A549 (cell line): Measurements from ENCODE around the gene YAF2. TPM values are rescaled to one million over a fixed set of nuclear protein-coding genes. Genes with fewer than 3 reads are reported as not detected.

Source experiments
- ATAC-seq, 2 experiments: fragments of 200-7000 bp in 1 of 2; fragments of >200 bp in 1 of 2; cut with Nextera tagmentation in 1 of 2; cut with Tn5 transposase in 1 of 2; 3 replicates each; pipeline versions ENCODE4 v1.8.0 to v1.9.1; 2018 to 2020; ENCODE audit warnings: mild to moderate bottlenecking in 1 of 2, moderate library complexity in 1 of 2
- CTCF ChIA-PET: fragments of 300-600 bp; sonication (Branson Sonifier 250); formaldehyde crosslinking; extraction: SDS; loops from one replicate; lab custom pipeline; 2021; ENCODE audit warnings: antibody characterized with exemption, inconsistent platforms; lab: Yijun Ruan, JAX
- POLR2A ChIA-PET: fragments of 350-600 bp; formaldehyde crosslinking; extraction: SDS; loops from one replicate; lab custom pipeline; 2021; ENCODE audit warnings: antibody characterized with exemption, inconsistent platforms; lab: Yijun Ruan, JAX
- DNase-seq, 2 experiments: peaks; one replicate each; pipeline versions ENCODE4 v3.0.0 to v3.0.0-alpha.2; 2011 to 2016; ENCODE audit warnings: low read depth in 1 of 2, low spot score in 1 of 2
- FAIRE-seq: peaks from 2 replicates; lab custom pipeline; 2011; peaks lifted over from hg19 to GRCh38; lab: Jason Lieb, UNC
- H3K27ac ChIP-seq, 2 experiments: fragments of >200 bp; sonication (Bioruptor Twin); formaldehyde crosslinking; 3 replicates each; pipeline ENCODE4 v1.5.1; 2016 to 2017
- H3K4me1 ChIP-seq: fragments of >200 bp; sonication (Bioruptor Twin); formaldehyde crosslinking; 3 replicates; pipeline ENCODE4 v1.6.1; 2016
- H3K4me2 ChIP-seq: fragments of >200 bp; sonication (Bioruptor Twin); formaldehyde crosslinking; 3 replicates; pipeline ENCODE4 v1.6.1; 2016
- H3K4me3 ChIP-seq: fragments of >200 bp; sonication (Bioruptor Twin); formaldehyde crosslinking; 3 replicates; pipeline ENCODE4 v1.5.1; 2016
- H3K9me3 ChIP-seq: fragments of >200 bp; sonication (Bioruptor Twin); formaldehyde crosslinking; 3 replicates; pipeline ENCODE4 v1.6.1; 2016
- CEBPB ChIP-seq, 2 experiments: fragments of >200 bp in 1 of 2; sonication (Bioruptor Twin) in 1 of 2; formaldehyde crosslinking in 1 of 2; IDR thresholded peaks; 2 replicates each; pipeline ENCODE4 v1.6.1; 2012 to 2016
- EHF ChIP-seq: fragments of 250-450 bp; sonication (Bioruptor Pico); IDR thresholded peaks from 2 replicates; pipeline ENCODE4 v1.5.0; 2020; ENCODE audit warnings: mild to moderate bottlenecking
- EP300 ChIP-seq, 2 experiments: fragments of >200 bp; sonication (Bioruptor Twin); formaldehyde crosslinking; IDR thresholded peaks; 2 replicates in 1 of 2; 3 replicates in 1 of 2; pipeline ENCODE4 v1.6.1; 2016 to 2017
- FOSB ChIP-seq: fragments of 250-450 bp; sonication (Bioruptor Pico); IDR thresholded peaks from 2 replicates; pipeline ENCODE4 v1.5.0; 2020; ENCODE audit warnings: mild to moderate bottlenecking, moderate library complexity
- FOSL2 ChIP-seq, 2 experiments: fragments of 450-650 bp in 1 of 2; fragments of >200 bp in 1 of 2; sonication (Bioruptor Twin) in 1 of 2; formaldehyde crosslinking; IDR thresholded peaks; 2 replicates each; pipeline versions ENCODE4 v1.5.0 to v1.6.1; 2016 to 2020; ENCODE audit warnings: mild to moderate bottlenecking in 1 of 2, moderate library complexity in 1 of 2
- FOXS1 ChIP-seq: fragments of 250-450 bp; sonication (Bioruptor Pico); IDR thresholded peaks from 2 replicates; pipeline ENCODE4 v1.5.0; 2020; ENCODE audit warnings: mild to moderate bottlenecking, moderate library complexity
- HEYL ChIP-seq: fragments of 250-450 bp; sonication (Bioruptor Pico); IDR thresholded peaks from 2 replicates; pipeline ENCODE4 v1.8.0; 2021; ENCODE audit warnings: mild to moderate bottlenecking, moderate library complexity
- HMGXB4 ChIP-seq: fragments of 250-450 bp; sonication (Bioruptor Pico); IDR thresholded peaks from 2 replicates; pipeline ENCODE4 v1.5.0; 2021; ENCODE audit warnings: mild to moderate bottlenecking, moderate library complexity, borderline replicate concordance
- HOXA7 ChIP-seq: fragments of 250-450 bp; sonication (Bioruptor Pico); IDR thresholded peaks from 2 replicates; pipeline ENCODE4 v1.5.0; 2020; ENCODE audit warnings: mild to moderate bottlenecking, moderate library complexity
- JUN ChIP-seq, 2 experiments: fragments of >200 bp; sonication (Bioruptor Twin); formaldehyde crosslinking; IDR thresholded peaks; 2 replicates in 1 of 2; 3 replicates in 1 of 2; pipeline ENCODE4 v1.6.1; 2016 to 2017
- KDM1A ChIP-seq: fragments of 200-600 bp; sonication (generic); IDR thresholded peaks from 2 replicates; pipeline ENCODE4 v1.6.1; 2016; ENCODE audit warnings: low read depth, mild to moderate bottlenecking
- MAFK ChIP-seq: fragments of 450-650 bp; IDR thresholded peaks from 2 replicates; pipeline ENCODE4 v1.6.1; 2014; ENCODE audit not compliant: partially characterized antibody
- NR3C1 ChIP-seq: fragments of >200 bp; sonication (Bioruptor Twin); formaldehyde crosslinking; IDR thresholded peaks from 3 replicates; pipeline ENCODE4 v1.6.1; 2017
- PBX3 ChIP-seq: IDR thresholded peaks from 2 replicates; pipeline ENCODE4 v1.6.1; 2012
- RNF2 ChIP-seq: fragments of 200-600 bp; sonication (generic); IDR thresholded peaks from 2 replicates; pipeline ENCODE4 v1.6.1; 2016; ENCODE audit warnings: low read depth, mild to moderate bottlenecking, antibody characterized with exemption, moderate library complexity, borderline replicate concordance
- SMC3 ChIP-seq: fragments of >200 bp; sonication (Bioruptor Twin); formaldehyde crosslinking; IDR thresholded peaks from 3 replicates; pipeline ENCODE4 v1.6.1; 2018; ENCODE audit warnings: inconsistent platforms
- SREBF2 ChIP-seq: fragments of 450-650 bp; IDR thresholded peaks from 2 replicates; pipeline ENCODE4 v1.6.1; 2014; ENCODE audit warnings: mild to moderate bottlenecking, moderate library complexity
- TFCP2L1 ChIP-seq: fragments of 250-450 bp; sonication (Bioruptor Pico); IDR thresholded peaks from 2 replicates; pipeline ENCODE4 v1.5.0; 2021; ENCODE audit warnings: mild to moderate bottlenecking
- TP53 ChIP-seq: fragments of 250-450 bp; sonication (Bioruptor Pico); IDR thresholded peaks from 2 replicates; pipeline ENCODE4 v1.5.0; 2021; ENCODE audit warnings: mild to moderate bottlenecking, moderate library complexity
- ZFP36 ChIP-seq: fragments of 450-650 bp; IDR thresholded peaks from 2 replicates; pipeline ENCODE4 v1.6.1; 2014; ENCODE audit warnings: borderline replicate concordance; ENCODE audit not compliant: partially characterized antibody
- ZNF302 ChIP-seq: fragments of 250-450 bp; sonication (Bioruptor Pico); IDR thresholded peaks from 2 replicates; pipeline ENCODE4 v1.9.0; 2021; ENCODE audit warnings: inconsistent platforms, mild to moderate bottlenecking, moderate library complexity
- WGBS: methylation state at CpG from one replicate; pipeline ENCODE4 v1.1.6; 2017; ENCODE audit errors: missing lambda C conversion rate; 5-methylcytosine and 5-hydroxymethylcytosine counted together
- polyA plus RNA-seq, 4 experiments: library from polyadenylated mRNA; depleted of rRNA in 3 of 4; stranded (reverse); fragments of >200 nt; fragmentation: RNase III in 1 of 4; extraction: RNeasy Plus Mini Kit Qiagen cat#74134 plus additional on column Dnase treatment in 1 of 4; gene quantifications; 2 replicates in 3 of 4; 3 replicates in 1 of 4; pipeline ENCODE4 v1.2.3, GENCODE V29; 2011 to 2017
- TF ChIP-seq, protein P1 (sequence below): fragments of 200-600 bp; sonication (generic); IDR thresholded peaks from 2 replicates; pipeline ENCODE4 v1.6.1; 2016; ENCODE audit warnings: antibody characterized with exemption, mild to moderate bottlenecking, moderate library complexity

Gene YAF2
- polyA plus RNA-seq, 2 of the 4 experiments (the other 2 are of a cell fraction): 21.5 to 49.2 TPM

DNA sequence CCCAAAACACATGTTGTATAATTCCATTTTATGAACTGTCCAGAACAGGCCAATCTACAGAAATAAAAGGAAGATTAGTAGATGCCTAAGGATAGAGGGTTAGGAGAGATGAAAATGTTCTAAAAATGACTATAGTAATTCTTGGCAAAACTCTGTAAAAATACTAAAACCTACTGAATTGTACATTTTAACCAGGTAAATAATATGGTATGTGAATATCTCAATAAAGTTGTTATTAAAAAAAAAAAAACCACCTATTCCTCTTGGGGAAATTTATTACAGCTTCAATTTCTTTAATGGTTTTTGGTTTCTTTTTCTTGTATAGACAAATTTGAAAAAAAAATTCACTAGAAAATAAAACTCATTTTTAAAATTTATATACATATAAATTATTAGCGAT is 33.2 kb downstream of the YAF2 start:
- CTCF ChIA-PET: interaction anchor here (0.6 to 0.8 kb wide), 3 partner anchors 11 to 610 kb away, joined by 3 to 4 read pairs (median 3); no protein-coding TSS in a partner anchor
- FAIRE-seq: no peak
- POLR2A ChIA-PET: no interaction called here
- no peaks in the 10 kb centered on the region for H3K4me1 ChIP-seq
- no peak for ATAC-seq
- H3K9me3 ChIP-seq: no peaks in the 10 kb centered on the region
- H3K27ac ChIP-seq: no peak overlapping the region
- H3K4me2 ChIP-seq: no peak overlapping the region
- TF ChIP-seq CEBPB (IDR thresholded peaks at IDR 0.05) (no peak), EP300 (IDR thresholded peaks at IDR 0.05) (no peak), HOXA7 (CRISPR knock-in tag) (no peak), ZNF302 (no peak), HMGXB4 (CRISPR knock-in tag) (no peak), HEYL (CRISPR knock-in tag) (no peak), PBX3 (no peak), EHF (CRISPR knock-in tag) (no peak), NR3C1 (no peak), SREBF2 (no peak), SMC3 (no peak), FOSL2 (IDR thresholded peaks at IDR 0.05) (no peak), FOSL2 (CRISPR knock-in tag; IDR thresholded peaks at IDR 0.05) (no peak), TP53 (CRISPR knock-in tag) (no peak), JUN (IDR thresholded peaks at IDR 0.05) (no peak), ZFP36 (no peak), FOSB (CRISPR knock-in tag) (no peak)
- TF ChIP-seq, protein P1, sequence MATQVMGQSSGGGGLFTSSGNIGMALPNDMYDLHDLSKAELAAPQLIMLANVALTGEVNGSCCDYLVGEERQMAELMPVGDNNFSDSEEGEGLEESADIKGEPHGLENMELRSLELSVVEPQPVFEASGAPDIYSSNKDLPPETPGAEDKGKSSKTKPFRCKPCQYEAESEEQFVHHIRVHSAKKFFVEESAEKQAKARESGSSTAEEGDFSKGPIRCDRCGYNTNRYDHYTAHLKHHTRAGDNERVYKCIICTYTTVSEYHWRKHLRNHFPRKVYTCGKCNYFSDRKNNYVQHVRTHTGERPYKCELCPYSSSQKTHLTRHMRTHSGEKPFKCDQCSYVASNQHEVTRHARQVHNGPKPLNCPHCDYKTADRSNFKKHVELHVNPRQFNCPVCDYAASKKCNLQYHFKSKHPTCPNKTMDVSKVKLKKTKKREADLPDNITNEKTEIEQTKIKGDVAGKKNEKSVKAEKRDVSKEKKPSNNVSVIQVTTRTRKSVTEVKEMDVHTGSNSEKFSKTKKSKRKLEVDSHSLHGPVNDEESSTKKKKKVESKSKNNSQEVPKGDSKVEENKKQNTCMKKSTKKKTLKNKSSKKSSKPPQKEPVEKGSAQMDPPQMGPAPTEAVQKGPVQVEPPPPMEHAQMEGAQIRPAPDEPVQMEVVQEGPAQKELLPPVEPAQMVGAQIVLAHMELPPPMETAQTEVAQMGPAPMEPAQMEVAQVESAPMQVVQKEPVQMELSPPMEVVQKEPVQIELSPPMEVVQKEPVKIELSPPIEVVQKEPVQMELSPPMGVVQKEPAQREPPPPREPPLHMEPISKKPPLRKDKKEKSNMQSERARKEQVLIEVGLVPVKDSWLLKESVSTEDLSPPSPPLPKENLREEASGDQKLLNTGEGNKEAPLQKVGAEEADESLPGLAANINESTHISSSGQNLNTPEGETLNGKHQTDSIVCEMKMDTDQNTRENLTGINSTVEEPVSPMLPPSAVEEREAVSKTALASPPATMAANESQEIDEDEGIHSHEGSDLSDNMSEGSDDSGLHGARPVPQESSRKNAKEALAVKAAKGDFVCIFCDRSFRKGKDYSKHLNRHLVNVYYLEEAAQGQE: no peak
- 95% methylated on average over 1 of the region's 1 CpG for WGBS
- DNase-seq: no peak
- no peak overlapping the region for H3K4me3 ChIP-seq

- ChIA-PET CTCF (no interaction called here), POLR2A (no interaction called here)
- Histone ChIP-seq H3K4me2 (no peak overlapping the region), H3K4me1 (no peaks in the 10 kb centered on the region), H3K4me3 (no peak overlapping the region), H3K27ac (no peak overlapping the region), H3K9me3 (no peaks in the 10 kb centered on the region)
- no peak for DNase-seq
- 91% methylated on average over 1 of the region's 1 CpG for WGBS
- no peak for ATAC-seq
- no peak for FAIRE-seq
- TF ChIP-seq HMGXB4 (CRISPR knock-in tag): no peak
- TF ChIP-seq FOSB (CRISPR knock-in tag): no peak
- no peak for TF ChIP-seq TFCP2L1 (CRISPR knock-in tag)
- TF ChIP-seq KDM1A: no peak
- no peak for TF ChIP-seq MAFK
- no peak for TF ChIP-seq RNF2
- TF ChIP-seq TP53 (CRISPR knock-in tag): no peak
- TF ChIP-seq FOXS1 (CRISPR knock-in tag): no peak
Measured at GRCh38 chr12:42204362-42204761, 33.7 kb downstream of the YAF2 start.
